ENCODE results near the gene DPP10. TPM values are rescaled to one million over a fixed set of nuclear protein-coding genes. Genes with fewer than 3 reads are reported as not detected.

The DPP10 gene
- total and polyA plus RNA-seq, 4 donors, result 0.04 to 4.1 (median 0.48) TPM

DNA sequence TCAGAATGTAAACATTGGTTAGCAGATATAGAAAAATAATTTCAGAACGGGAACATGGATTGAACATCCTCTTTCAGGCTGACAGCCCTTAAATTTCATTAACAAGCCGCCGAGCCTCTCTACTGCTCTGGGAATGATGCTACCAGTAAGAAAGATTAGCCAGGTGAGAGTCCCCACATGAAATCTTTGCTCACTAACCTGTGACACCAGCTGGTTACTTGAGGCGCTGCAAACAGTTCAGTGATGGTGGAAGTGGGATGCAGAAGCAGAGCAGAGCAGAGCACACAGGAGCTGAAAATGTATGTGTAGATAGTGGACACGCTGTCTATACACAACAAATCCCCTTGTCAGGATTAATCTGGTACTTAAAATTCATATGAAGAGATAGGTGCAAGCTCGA lies 721.1 kb downstream of the DPP10 start:
- peaks cover 2 to 14% (median 8%) of the 10 kb centered on the region in 4 donors for H3K27me3 ChIP-seq (ENCODE audit: control insufficient read depth in 4 of 4, insufficient read depth in 4 of 4, low read length in 3 of 4)
- WGBS, result 55% methylated on average over 6 of the region's 6 CpGs
- no peak for DNase-seq (ENCODE audit: low spot score)
- no peaks in the 10 kb centered on the region for H3K36me3 ChIP-seq (ENCODE audit: control insufficient read depth in 4 of 4, insufficient read depth in 3 of 4, low read depth in 1 of 4, low read length in 3 of 4)
- H3K4me1 ChIP-seq (ENCODE audit: control insufficient read depth in 4 of 4, insufficient read depth in 4 of 4, low read length in 3 of 4), result peaks cover 0 to 8% (median 4%) of the 10 kb centered on the region in 4 donors
- H3K9ac ChIP-seq (ENCODE audit: low read depth in 1 of 2, low read length in 2 of 2), result no peak overlapping the region
- no peak overlapping the region for H3K4me3 ChIP-seq (ENCODE audit: low read depth in 1 of 3, low read length in 3 of 3)
- H3K9me3 ChIP-seq (ENCODE audit: control insufficient read depth in 4 of 4, low read length in 3 of 4), result no peaks in the 10 kb centered on the region
- H3K27ac ChIP-seq (ENCODE audit: low read depth in 1 of 2, low read length in 2 of 2), result no peak overlapping the region
- TF ChIP-seq, protein P1, sequence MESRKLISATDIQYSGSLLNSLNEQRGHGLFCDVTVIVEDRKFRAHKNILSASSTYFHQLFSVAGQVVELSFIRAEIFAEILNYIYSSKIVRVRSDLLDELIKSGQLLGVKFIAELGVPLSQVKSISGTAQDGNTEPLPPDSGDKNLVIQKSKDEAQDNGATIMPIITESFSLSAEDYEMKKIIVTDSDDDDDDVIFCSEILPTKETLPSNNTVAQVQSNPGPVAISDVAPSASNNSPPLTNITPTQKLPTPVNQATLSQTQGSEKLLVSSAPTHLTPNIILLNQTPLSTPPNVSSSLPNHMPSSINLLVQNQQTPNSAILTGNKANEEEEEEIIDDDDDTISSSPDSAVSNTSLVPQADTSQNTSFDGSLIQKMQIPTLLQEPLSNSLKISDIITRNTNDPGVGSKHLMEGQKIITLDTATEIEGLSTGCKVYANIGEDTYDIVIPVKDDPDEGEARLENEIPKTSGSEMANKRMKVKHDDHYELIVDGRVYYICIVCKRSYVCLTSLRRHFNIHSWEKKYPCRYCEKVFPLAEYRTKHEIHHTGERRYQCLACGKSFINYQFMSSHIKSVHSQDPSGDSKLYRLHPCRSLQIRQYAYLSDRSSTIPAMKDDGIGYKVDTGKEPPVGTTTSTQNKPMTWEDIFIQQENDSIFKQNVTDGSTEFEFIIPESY (IDR thresholded peaks at IDR 0.05), result no peak
- no peak for TF ChIP-seq HNF4G (IDR thresholded peaks at IDR 0.05)
- no peak for TF ChIP-seq JUND (IDR thresholded peaks at IDR 0.05)
- TF ChIP-seq GABPA (IDR thresholded peaks at IDR 0.05 in 1 of 2, conservative IDR thresholded peaks at IDR 0.05 in 1 of 2), result no peak
- TF ChIP-seq FOXA2 (IDR thresholded peaks at IDR 0.05), result no peak
- no peak for TF ChIP-seq FOXA1 (IDR thresholded peaks at IDR 0.05)
- TF ChIP-seq HNF4A (conservative IDR thresholded peaks at IDR 0.05), result no peak
- TF ChIP-seq TAF1 (conservative IDR thresholded peaks at IDR 0.05), result no peak
- TF ChIP-seq YY1 (IDR thresholded peaks at IDR 0.05), result no peak
- no peak for TF ChIP-seq SP1 (IDR thresholded peaks at IDR 0.05)
- no peak for TF ChIP-seq EGR1 (IDR thresholded peaks at IDR 0.05; ENCODE audit: low read depth in 2 of 2)
- TF ChIP-seq, protein P2, sequence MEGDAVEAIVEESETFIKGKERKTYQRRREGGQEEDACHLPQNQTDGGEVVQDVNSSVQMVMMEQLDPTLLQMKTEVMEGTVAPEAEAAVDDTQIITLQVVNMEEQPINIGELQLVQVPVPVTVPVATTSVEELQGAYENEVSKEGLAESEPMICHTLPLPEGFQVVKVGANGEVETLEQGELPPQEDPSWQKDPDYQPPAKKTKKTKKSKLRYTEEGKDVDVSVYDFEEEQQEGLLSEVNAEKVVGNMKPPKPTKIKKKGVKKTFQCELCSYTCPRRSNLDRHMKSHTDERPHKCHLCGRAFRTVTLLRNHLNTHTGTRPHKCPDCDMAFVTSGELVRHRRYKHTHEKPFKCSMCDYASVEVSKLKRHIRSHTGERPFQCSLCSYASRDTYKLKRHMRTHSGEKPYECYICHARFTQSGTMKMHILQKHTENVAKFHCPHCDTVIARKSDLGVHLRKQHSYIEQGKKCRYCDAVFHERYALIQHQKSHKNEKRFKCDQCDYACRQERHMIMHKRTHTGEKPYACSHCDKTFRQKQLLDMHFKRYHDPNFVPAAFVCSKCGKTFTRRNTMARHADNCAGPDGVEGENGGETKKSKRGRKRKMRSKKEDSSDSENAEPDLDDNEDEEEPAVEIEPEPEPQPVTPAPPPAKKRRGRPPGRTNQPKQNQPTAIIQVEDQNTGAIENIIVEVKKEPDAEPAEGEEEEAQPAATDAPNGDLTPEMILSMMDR (IDR thresholded peaks at IDR 0.05; ENCODE audit: low read depth, low read length, missing input control), result no peak

DNA sequence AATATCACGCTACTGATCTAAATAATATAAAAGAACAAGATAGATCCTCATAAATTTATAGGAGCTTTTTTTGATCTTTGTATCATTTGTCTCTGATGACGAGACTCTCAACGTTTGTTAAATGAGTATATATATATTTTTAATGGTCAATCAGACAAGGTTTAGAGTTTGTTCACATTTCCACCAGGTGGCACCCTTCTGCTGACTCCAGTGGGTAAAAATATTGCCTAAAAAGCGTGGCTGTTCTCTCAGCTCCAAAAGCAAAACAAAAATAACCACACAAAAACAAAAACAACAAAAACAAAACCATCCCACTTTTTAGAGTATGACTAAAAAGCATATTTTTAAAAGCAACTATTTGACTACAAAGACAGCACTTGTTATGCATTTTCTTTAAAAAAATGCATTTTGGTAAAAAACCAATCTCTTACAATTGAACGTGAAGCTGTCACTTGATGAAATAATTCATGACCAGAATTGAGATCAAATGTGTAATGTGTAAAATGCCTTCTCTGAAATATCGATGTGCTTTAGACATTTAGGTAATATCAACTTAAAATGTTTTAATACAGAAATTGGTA lies 723.2 kb downstream of the DPP10 start:
- Histone ChIP-seq H3K36me3 (ENCODE audit: control insufficient read depth in 4 of 4, insufficient read depth in 3 of 4, low read depth in 1 of 4, low read length in 3 of 4) (no peaks in the 10 kb centered on the region), H3K4me1 (ENCODE audit: control insufficient read depth in 4 of 4, insufficient read depth in 4 of 4, low read length in 3 of 4) (peaks cover 0 to 8% (median 4%) of the 10 kb centered on the region in 4 donors), H3K27ac (ENCODE audit: low read depth in 1 of 2, low read length in 2 of 2) (no peak overlapping the region), H3K4me3 (ENCODE audit: low read depth in 1 of 3, low read length in 3 of 3) (no peak overlapping the region), H3K27me3 (ENCODE audit: control insufficient read depth in 4 of 4, insufficient read depth in 4 of 4, low read length in 3 of 4) (peaks cover 2 to 14% (median 6%) of the 10 kb centered on the region in 4 donors), H3K9me3 (ENCODE audit: control insufficient read depth in 4 of 4, low read length in 3 of 4) (no peaks in the 10 kb centered on the region), H3K9ac (ENCODE audit: low read depth in 1 of 2, low read length in 2 of 2) (peak overlapping the region in 1 of 2 donors; percentile 8)
- WGBS, result 41% methylated on average over 6 of the region's 6 CpGs
- DNase-seq (ENCODE audit: low spot score), result peak; percentile 34
- TF ChIP-seq HNF4G (IDR thresholded peaks at IDR 0.05) (no peak), RAD21 (IDR thresholded peaks at IDR 0.05) (peak; percentile 64 to 74)
- TF ChIP-seq, protein P2 (IDR thresholded peaks at IDR 0.05; ENCODE audit: low read depth, low read length, missing input control), result peak; percentile 33

Data from liver (tissue), 9 donors.